ENCODE results near the gene STEAP3.

The STEAP3 gene

GRCh38 chr2:119248751-119249150 lies 25.1 kb downstream of the STEAP3 start:
- no peak for FAIRE-seq

- no peak for FAIRE-seq
Observed at GRCh38 chr2:119249311-119249710, 25.7 kb downstream of the STEAP3 start.

- no peak for FAIRE-seq
Observed at GRCh38 chr2:119249855-119250717, 26.5 kb downstream of the STEAP3 start.

GRCh38 chr2:119250718-119251290 lies 27.2 kb downstream of the STEAP3 start:
- no peak for FAIRE-seq

GRCh38 chr2:119251652-119252051 lies 28.0 kb downstream of the STEAP3 start:
- FAIRE-seq = no peak

GRCh38 chr2:119252186-119253113 lies 28.8 kb downstream of the STEAP3 start:
- no peak for FAIRE-seq

- no peak for FAIRE-seq
Observed at GRCh38 chr2:119253114-119253702, 29.6 kb downstream of the STEAP3 start.

- no peak for FAIRE-seq
Observed at GRCh38 chr2:119253760-119254600, 30.3 kb downstream of the STEAP3 start.

- no peak for FAIRE-seq
Observed at GRCh38 chr2:119254601-119255080, 31.0 kb downstream of the STEAP3 start.

- FAIRE-seq = no peak
Observed at GRCh38 chr2:119255760-119256581, 32.3 kb downstream of the STEAP3 start.

- FAIRE-seq = no peak
Observed at GRCh38 chr2:119256582-119256921, 32.9 kb downstream of the STEAP3 start.

- FAIRE-seq = no peak
Observed at GRCh38 chr2:119257198-119257597, 33.6 kb downstream of the STEAP3 start.

GRCh38 chr2:119259296-119259860 lies 35.7 kb downstream of the STEAP3 start:
- FAIRE-seq = no peak

GRCh38 chr2:119260646-119261492 lies 37.2 kb downstream of the STEAP3 start:
- no peak for FAIRE-seq

GRCh38 chr2:119261493-119262225 lies 38.0 kb downstream of the STEAP3 start:
- FAIRE-seq = no peak

- FAIRE-seq = no peak
Observed at GRCh38 chr2:119263025-119263424, 39.4 kb downstream of the STEAP3 start.

GRCh38 chr2:119263656-119264055 lies 40.0 kb downstream of the STEAP3 start:
- no peak for FAIRE-seq

GRCh38 chr2:119264781-119265692 lies 41.4 kb downstream of the STEAP3 start:
- no peak for FAIRE-seq

All from A204.1 (cell line).